GM03348 (cell line): ENCODE measurements around the gene MYRF.

ENCODE experiments used
- DNase-seq: peaks from one replicate; pipeline ENCODE4 v3.0.0; 2012; ENCODE audit warnings: low spot score

MYRF gene

GRCh38 chr11:61776561-61777075 lies 24.2 kb downstream of the MYRF start:
- DNase-seq, result peak; percentile 93

- peak; percentile 68 for DNase-seq
These were observed 25.0 kb downstream of the MYRF start for GRCh38 chr11:61777234-61778090.

- DNase-seq, result no peak
These were observed 26.0 kb downstream of the MYRF start for GRCh38 chr11:61778357-61778886.

- DNase-seq, result no peak
These were observed 26.6 kb downstream of the MYRF start for GRCh38 chr11:61778920-61779650.

GRCh38 chr11:61779666-61780525 lies 27.5 kb downstream of the MYRF start:
- DNase-seq, result no peak

- DNase-seq, result no peak
These were observed 28.2 kb downstream of the MYRF start for GRCh38 chr11:61780581-61781162.

- DNase-seq, result no peak
These were observed 29.1 kb downstream of the MYRF start for GRCh38 chr11:61781585-61781984.

GRCh38 chr11:61782299-61782698 lies 29.9 kb downstream of the MYRF start:
- DNase-seq, result no peak

GRCh38 chr11:61782841-61783240 lies 30.4 kb downstream of the MYRF start:
- DNase-seq, result no peak

GRCh38 chr11:61783717-61784505 lies 31.5 kb downstream of the MYRF start:
- DNase-seq, result peak; percentile 48

- DNase-seq, result no peak
These were observed 32.0 kb downstream of the MYRF start for GRCh38 chr11:61784506-61784805.

- DNase-seq, result no peak
These were observed 33.5 kb downstream of the MYRF start for GRCh38 chr11:61785837-61786402.

GRCh38 chr11:61787928-61788491 lies 35.6 kb downstream of the MYRF start:
- peak; percentile 44 for DNase-seq

GRCh38 chr11:61791737-61792309 lies 39.4 kb downstream of the MYRF start:
- DNase-seq, result peak; percentile 86

GRCh38 chr11:61792310-61793082 lies 40.1 kb downstream of the MYRF start, which contains the start of the genes FEN1 and TMEM258:
FEN1 (plus strand) TSS chr11:61792911; CDS start chr11:61795362, 2,451 bp downstream.
TMEM258 (minus strand) TSS chr11:61792599; CDS start chr11:61792558, 41 bp downstream.
- peak; percentile 93 for DNase-seq

- no peak for DNase-seq
These were observed 40.8 kb downstream of the MYRF start for GRCh38 chr11:61793083-61793828.

- no peak for DNase-seq
These were observed 41.4 kb downstream of the MYRF start for GRCh38 chr11:61793829-61794204.

- no peak for DNase-seq
These were observed 42.1 kb downstream of the MYRF start for GRCh38 chr11:61794579-61794978.
